NCI-H524 (cell line): ENCODE data around the gene GGA2.
"Not testable (repeated sequence)": the region's sequence is repeated elsewhere in the genome, so short reads cannot be mapped to it uniquely, and the experiment has no call there.

Experiments
- DNase-seq, 2 experiments: peaks; one replicate each; lab custom pipeline; 2025; lab: John Stamatoyannopoulos, UW

Gene GGA2

DNA sequence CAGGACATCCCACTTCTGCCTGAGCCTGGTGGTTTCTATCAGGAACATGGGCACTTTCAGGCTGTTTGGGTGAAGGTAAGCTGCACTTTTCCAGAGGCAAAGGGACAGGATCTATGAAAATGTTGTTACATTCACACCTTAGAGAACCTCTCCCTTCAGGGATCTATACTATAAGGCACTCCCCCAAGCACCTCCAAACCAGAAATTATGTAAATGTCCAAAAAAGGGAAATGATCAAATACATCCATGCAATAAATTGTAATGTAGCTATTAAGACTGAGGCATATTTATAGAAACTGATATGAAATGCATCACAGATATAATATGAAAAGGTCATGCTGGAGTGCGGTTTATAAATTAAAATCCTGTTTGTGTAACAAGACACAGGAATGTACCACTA, 34.0 kb downstream of the GGA2 start:
- DNase-seq = no peak

- peak; percentile 48 to 79 for DNase-seq
Observed at GRCh38 chr16:23469814-23470213, 40.5 kb downstream of the GGA2 start.

GRCh38 chr16:23466162-23466885, 44.0 kb downstream of the GGA2 start:
- DNase-seq = no peak

DNA sequence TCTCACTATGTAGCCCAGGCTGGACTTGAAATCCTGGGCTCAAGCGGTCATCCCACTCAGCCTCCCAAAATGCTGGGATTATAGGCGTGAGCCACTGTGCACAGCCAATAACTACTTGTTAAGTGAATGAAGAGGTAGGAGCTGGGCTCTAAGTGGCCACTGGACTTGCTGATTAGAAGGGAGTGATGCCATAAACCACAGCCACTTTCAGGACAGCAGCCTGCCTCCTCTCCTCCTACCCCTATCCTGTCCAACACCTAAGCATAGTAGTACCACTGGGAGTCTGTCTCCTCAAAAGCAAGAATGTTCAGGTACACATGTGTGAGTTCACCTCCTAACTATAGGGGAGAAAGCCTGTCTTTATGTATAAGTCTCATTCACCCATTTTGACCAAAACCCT, 45.1 kb downstream of the GGA2 start:
- DNase-seq = no peak

GRCh38 chr16:23464196-23464595, 46.1 kb downstream of the GGA2 start:
- DNase-seq = no peak

- not testable (repeated sequence) for DNase-seq
Observed at GRCh38 chr16:23462994-23463393, 47.3 kb downstream of the GGA2 start.

- no peak for DNase-seq
Observed at GRCh38 chr16:23453338-23454052, 56.8 kb downstream of the GGA2 start.

DNA sequence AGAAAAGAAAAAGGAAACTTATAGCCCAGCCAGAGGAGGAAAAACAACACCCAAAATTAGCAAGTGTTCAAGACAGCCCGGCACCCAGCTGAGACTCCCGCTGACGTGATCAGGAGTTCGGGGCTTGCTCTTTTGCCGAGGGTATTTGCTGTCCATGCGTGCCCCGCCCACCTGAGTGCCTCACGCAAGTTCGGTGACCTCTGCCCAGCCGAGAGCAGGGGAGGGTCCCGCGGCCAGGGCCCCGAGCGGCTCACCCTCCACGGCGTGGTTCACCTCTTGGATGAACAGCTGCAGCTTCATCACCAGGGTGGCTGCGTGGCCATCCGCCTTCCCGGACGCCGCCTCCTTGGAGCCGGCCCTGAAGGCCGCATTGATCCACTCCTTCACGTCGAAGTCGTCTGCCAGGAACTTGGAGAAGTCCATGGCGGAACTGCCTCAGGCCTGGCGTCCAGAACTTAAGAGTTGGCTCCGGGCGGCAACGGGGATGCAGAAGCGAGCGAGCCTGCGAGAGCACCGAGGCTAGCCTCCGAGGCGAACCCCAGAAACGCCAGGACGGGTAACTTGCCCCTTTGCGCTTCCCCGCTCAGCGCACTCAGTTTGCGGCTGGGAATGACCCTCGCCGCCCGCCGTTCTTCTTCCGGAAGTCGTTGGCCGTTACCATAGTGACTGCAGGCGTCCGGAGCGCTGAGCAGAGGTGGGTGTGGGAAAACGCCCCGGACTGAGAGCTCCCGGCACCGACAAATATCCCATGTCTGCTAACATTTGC, 57.5 kb downstream of the GGA2 start, which contains the start of gene COG7:
TSS of gene COG7 (minus strand) at position 618 of the 766 bp plus-strand sequence. CDS start at position 423, 195 bp downstream.
- peak; percentile 63 to 74 for DNase-seq

GRCh38 chr16:23452221-23452571, 58.1 kb downstream of the GGA2 start:
- DNase-seq = no peak

DNA sequence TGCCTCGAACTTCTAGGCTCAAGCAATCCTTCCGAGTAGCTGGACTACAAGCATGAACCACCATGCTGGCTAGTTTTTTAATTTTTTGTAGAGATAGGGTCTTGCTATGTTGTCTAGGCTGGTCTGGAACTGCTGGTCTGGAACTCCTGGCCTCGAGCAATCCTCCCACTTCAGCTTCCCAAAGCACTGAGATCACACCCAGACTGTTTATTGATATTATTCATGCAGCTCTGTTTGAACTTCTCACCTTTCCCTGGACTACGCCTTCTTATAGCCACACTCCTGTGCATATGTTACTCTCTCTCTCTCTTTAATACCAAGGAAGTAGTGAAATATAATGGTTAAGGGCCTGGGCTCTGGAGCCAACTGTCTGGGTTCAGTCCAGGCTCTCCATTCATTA, 61.9 kb downstream of the GGA2 start:
- no peak for DNase-seq

GRCh38 chr16:23437542-23437941, 72.8 kb downstream of the GGA2 start:
- not testable (repeated sequence) for DNase-seq

DNA sequence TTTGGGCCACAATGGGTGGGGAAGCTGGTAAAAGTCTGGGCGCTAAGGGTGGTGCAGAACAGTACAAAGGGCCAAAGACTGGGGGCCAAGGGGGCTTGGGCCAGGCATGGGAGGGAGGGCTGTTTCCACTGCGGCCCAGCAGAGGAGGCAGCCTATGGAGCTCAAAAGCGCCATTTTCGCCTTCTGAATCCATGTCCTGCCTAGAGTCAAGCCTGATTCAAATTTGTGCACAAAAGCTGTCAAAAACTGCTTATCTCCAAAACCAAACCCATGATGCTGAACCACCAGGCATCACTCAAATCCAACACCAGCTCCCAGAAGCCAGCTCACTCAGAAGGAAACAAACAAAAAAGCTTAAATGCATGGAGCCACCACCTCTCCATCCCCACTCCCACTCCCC, 73.3 kb downstream of the GGA2 start:
- no peak for DNase-seq

- DNase-seq = peak; percentile 34 to 73
Observed at GRCh38 chr16:23435500-23435899, 74.8 kb downstream of the GGA2 start.

DNA sequence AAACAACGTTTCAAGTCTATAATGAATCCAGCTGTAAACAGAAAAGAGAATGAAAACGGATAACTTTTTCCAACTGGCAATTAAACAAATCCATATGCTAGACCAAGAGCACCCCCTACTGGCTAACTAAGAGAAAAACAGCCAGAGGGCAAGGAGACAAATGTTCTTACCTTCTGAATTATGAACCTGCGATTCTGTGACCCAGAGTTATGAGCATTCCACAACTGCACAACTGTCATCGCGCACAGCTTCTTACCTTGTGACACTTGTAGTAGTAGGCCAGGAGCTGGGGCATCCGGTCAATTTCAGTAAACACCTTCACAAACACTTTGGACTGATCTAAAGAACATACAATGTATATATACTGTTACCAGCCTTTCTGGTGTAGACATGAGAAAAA, 75.9 kb downstream of the GGA2 start:
- peak; percentile 13 to 78 for DNase-seq

DNA sequence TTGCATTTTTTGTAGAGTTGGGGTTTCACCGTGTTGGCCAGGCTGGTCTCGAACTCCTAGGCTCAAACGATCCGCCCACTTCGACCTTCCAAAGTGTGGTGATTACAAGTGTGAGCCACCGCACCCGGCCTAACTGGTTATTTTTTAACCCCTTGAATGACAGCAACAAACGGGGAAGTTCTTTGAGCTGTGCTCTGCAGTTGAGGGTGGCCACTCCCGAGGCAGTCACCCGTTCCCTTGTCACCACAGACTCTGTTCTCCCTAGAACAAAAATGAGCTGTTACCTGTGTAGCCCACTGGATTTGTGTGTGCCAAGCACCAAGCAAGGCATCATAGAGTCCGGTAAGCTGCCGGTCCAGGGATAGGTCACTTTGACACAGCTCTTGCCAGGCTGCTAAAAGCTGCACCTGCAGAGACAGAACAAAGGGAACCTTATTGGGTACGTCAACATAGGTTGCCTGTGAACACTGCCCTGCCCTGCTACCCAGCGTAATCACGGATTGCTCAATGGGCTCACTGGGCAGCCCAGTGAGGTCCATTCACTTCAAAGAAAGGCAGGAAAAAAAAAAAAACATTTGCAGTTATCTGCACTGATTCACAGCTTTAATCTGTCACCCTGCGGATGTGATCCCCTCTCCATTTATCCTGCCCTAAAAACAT, 76.9 kb downstream of the GGA2 start:
- no peak for DNase-seq

DNA sequence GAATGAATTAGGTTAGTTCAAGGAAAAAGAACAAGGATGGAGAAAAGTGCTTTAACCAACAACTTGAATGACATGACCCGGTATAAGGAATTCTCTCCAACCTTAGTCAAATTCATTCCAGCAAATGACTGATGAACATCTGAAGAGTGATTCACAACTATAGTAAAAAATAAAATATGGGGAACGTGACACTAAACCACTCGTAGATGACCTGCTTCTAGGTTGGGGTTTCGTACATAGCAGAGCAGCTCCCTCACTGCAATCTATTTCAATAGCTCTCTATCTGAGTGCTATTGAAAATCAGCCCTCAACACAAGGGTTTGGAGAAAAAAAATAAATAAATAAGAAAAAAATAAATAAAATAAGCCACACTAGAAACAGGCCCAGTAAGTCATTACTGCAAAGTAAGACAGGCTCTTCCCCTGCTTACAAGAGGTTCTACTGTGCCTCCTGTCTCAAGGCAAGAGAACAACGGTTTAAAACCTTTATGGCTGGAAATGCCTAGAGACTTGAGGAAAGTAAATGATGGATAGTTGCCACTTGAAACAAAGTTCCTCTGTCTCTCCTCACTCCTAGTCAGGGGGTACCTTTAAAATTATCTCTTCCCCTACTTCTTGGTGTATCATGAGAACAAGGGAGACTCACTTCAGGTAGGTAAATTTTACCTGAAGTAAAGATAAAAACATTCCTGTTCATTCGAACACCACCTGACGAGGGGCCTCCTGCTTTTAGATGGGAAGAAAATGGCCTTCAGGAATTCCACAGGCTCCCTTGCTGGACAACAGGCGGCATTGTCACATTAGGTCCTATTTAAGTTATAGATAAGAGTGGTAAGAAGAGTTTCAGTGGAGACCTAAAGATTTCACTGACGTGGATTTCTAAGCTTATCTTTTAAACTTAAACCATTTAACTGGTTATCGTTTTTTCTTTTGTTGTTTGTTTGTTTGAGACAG, 77.8 kb downstream of the GGA2 start:
- no peak for DNase-seq

DNA sequence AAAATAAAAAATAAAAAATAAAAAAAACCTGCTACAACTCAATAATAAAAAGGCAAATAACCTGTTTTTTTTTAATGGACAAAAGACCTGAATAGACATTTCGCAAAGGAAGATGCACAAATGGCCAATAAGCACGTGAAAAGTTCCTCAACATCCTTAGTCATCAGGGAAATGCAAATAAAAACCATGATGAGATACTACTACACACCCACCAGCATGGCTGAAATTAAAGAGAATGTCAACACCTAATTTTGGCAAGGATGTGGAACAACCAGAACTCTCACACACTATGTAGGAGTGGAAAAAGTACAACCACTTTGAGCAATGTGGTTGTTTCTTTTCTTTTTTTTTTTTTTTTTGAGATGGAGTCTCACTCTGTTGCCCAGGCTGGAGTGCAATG, 81.9 kb downstream of the GGA2 start:
- no peak for DNase-seq

DNA sequence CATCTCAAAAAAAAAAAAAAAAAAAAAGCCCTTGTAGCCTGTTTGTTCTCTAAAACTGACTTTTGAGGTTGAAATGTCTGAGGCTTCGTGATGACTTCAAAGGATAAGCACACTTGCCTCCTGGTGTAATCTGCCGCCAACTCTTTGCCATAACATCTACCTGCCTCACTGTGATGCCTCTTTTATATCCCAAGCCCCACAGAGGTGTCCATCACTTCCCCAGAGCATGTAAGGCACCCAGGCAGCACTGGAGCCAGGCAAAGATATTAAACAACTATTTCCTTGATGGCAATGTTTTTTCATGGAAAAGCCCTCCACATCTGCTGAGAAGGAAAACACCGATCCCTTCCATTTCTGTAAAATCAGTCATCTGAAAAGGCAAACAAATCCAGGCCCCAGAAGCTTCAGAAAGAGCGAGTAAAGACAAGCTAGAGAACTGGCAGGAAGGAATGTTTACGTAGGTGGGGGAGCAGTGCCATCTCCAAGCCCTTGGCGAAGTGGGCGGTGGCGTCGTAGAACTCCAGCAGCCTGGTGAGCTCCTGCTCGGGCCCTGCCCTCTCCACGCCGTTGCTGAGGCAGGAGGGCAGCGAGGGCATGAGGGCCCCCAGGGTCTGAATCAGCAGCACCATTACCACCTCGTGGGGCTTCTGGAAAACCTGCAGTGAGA, 85.9 kb downstream of the GGA2 start:
- no peak for DNase-seq

DNA sequence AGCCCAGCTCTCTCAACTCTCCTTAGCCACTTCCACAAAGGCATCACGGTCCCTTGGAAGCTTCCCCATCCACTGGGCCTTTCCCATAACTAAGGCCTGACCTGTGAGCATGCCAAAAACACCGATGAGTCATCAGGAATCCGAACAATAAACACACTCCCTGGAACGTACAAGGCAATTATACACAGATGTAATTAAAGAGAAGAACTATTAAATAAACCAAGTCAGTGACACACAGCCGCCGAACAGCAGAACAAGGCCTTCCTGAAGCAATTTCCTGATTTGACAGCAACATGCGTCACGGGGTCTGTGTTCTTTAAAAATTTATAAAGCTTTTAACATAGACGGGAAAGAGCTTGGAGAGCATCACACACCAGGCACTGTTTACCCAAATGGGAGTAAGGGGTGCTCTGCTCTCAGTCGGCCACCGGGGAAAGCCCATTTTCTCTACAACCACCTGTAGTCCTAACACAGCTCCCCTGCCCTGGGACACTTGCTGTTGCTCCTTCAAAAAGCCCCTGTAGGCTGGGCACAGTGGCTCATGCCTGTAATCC, 86.7 kb downstream of the GGA2 start:
- DNase-seq = no peak

GRCh38 chr16:23420011-23420410, 90.3 kb downstream of the GGA2 start:
- no peak for DNase-seq
